HG02610 (cell line): ENCODE data around the gene SHF.
"Not testable (repeated sequence)": the region's sequence is repeated elsewhere in the genome, so short reads cannot be mapped to it uniquely, and the experiment has no call there.

Experiments
- ATAC-seq: cut with Tn5 transposase; IDR thresholded peaks from one replicate; pipeline ENCODE4 v1.9.1; 2021; ENCODE audit warnings: mild to moderate bottlenecking, moderate library complexity; ENCODE audit not compliant: unreplicated experiment

Gene SHF

GRCh38 chr15:45187894-45188830 lies at the start of gene SHF:
SHF (minus strand) TSS chr15:45187966; CDS start chr15:45187951, 15 bp downstream.
- peak; percentile 37 for ATAC-seq

- not testable (repeated sequence) for ATAC-seq
These were observed 49.0 kb upstream of the SHF start for GRCh38 chr15:45236806-45237205.

- ATAC-seq = no peak
These were observed 46.9 kb upstream of the SHF start for GRCh38 chr15:45234562-45235235.

GRCh38 chr15:45231864-45232562 lies 44.2 kb upstream of the SHF start:
- ATAC-seq = no peak

- ATAC-seq = no peak
These were observed 43.4 kb upstream of the SHF start for GRCh38 chr15:45231132-45231531.

- ATAC-seq = no peak
These were observed 42.6 kb upstream of the SHF start for GRCh38 chr15:45230245-45230965.

- ATAC-seq = no peak
These were observed 41.2 kb upstream of the SHF start for GRCh38 chr15:45228931-45229330.

- ATAC-seq = no peak
These were observed 37.9 kb upstream of the SHF start for GRCh38 chr15:45225506-45226273.

GRCh38 chr15:45224621-45225217 lies 37.0 kb upstream of the SHF start:
- no peak for ATAC-seq

GRCh38 chr15:45221967-45222366 lies 34.2 kb upstream of the SHF start:
- no peak for ATAC-seq

GRCh38 chr15:45221053-45221599 lies 33.4 kb upstream of the SHF start:
- no peak for ATAC-seq

GRCh38 chr15:45212493-45212892 lies 24.7 kb upstream of the SHF start:
- no peak for ATAC-seq

- ATAC-seq = peak; percentile 28
These were observed 17.4 kb upstream of the SHF start for GRCh38 chr15:45205192-45205591.

GRCh38 chr15:45203182-45203581 lies 15.4 kb upstream of the SHF start:
- no peak for ATAC-seq

GRCh38 chr15:45201869-45202268 lies 14.1 kb upstream of the SHF start:
- no peak for ATAC-seq

- ATAC-seq = no peak
These were observed 13.7 kb upstream of the SHF start for GRCh38 chr15:45201557-45201859.

GRCh38 chr15:45200799-45201556 lies 13.2 kb upstream of the SHF start:
- peak; percentile 11 for ATAC-seq

- ATAC-seq = peak; percentile 45
These were observed 12.4 kb upstream of the SHF start for GRCh38 chr15:45200001-45200798.
